Ishikawa (cell line): Measurements from ENCODE around the gene TH.

ENCODE experiments used
- CEBPB ChIP-seq: IDR thresholded peaks from 2 replicates; pipeline ENCODE4 v1.6.1; 2012
- CREB1 ChIP-seq: IDR thresholded peaks from 2 replicates; pipeline ENCODE4 v1.6.1; 2012; ENCODE audit warnings: low read depth
- EGR1 ChIP-seq: IDR thresholded peaks from 2 replicates; pipeline ENCODE4 v1.6.1; 2012
- EP300 ChIP-seq: IDR thresholded peaks from 2 replicates; pipeline ENCODE4 v1.6.1; 2012; ENCODE audit warnings: borderline replicate concordance
- FOXM1 ChIP-seq: IDR thresholded peaks from 2 replicates; pipeline ENCODE4 v1.6.1; 2012; ENCODE audit warnings: low read depth, borderline replicate concordance
- NFIC ChIP-seq: IDR thresholded peaks from 2 replicates; pipeline ENCODE4 v1.6.1; 2012
- RAD21 ChIP-seq: IDR thresholded peaks from 2 replicates; pipeline ENCODE4 v1.6.1; 2012; ENCODE audit warnings: low read depth
- TAF1 ChIP-seq: IDR thresholded peaks from 2 replicates; pipeline ENCODE4 v1.6.1; 2012; ENCODE audit warnings: low read depth, mild to moderate bottlenecking
- TCF12 ChIP-seq: IDR thresholded peaks from 2 replicates; pipeline ENCODE4 v1.6.1; 2012; ENCODE audit warnings: low read depth
- TEAD4 ChIP-seq: IDR thresholded peaks from 2 replicates; pipeline ENCODE4 v1.6.1; 2012
- YY1 ChIP-seq: IDR thresholded peaks from 2 replicates; pipeline ENCODE4 v1.6.1; 2012; ENCODE audit warnings: low read depth
- ZBTB7A ChIP-seq: IDR thresholded peaks from 2 replicates; pipeline ENCODE4 v1.6.1; 2012; ENCODE audit warnings: low read depth
- TF ChIP-seq, protein P1 (sequence below): IDR thresholded peaks from 2 replicates; pipeline ENCODE4 v1.6.1; 2012; ENCODE audit warnings: low read depth, mild to moderate bottlenecking
- TF ChIP-seq, protein P2 (sequence below): IDR thresholded peaks from 2 replicates; pipeline ENCODE4 v1.6.1; 2012
- TF ChIP-seq, protein P3 (sequence below): IDR thresholded peaks from 2 replicates; pipeline ENCODE4 v1.6.1; 2012

The TH gene

DNA sequence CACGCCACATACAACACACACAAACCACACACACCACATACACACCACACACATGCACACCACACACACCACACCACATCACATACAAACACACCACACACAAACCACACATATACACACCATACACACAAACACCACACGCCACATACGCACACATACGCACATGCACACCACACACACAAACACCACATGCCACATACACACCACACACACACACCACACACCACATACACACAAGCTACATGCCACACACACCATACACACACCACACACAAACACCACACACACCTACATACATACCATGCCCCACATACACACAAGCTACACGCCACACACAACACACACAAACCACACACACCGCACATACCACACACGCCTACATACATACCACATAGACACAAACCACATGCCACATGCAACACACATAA, 15.7 kb upstream of the TH start:
- TF ChIP-seq TAF1 = no peak
- TF ChIP-seq EGR1 = no peak
- TF ChIP-seq ZBTB7A = no peak
- TF ChIP-seq YY1 = no peak
- TF ChIP-seq FOXM1 = no peak
- no peak for TF ChIP-seq RAD21
- no peak for TF ChIP-seq TCF12
- TF ChIP-seq, protein P1, sequence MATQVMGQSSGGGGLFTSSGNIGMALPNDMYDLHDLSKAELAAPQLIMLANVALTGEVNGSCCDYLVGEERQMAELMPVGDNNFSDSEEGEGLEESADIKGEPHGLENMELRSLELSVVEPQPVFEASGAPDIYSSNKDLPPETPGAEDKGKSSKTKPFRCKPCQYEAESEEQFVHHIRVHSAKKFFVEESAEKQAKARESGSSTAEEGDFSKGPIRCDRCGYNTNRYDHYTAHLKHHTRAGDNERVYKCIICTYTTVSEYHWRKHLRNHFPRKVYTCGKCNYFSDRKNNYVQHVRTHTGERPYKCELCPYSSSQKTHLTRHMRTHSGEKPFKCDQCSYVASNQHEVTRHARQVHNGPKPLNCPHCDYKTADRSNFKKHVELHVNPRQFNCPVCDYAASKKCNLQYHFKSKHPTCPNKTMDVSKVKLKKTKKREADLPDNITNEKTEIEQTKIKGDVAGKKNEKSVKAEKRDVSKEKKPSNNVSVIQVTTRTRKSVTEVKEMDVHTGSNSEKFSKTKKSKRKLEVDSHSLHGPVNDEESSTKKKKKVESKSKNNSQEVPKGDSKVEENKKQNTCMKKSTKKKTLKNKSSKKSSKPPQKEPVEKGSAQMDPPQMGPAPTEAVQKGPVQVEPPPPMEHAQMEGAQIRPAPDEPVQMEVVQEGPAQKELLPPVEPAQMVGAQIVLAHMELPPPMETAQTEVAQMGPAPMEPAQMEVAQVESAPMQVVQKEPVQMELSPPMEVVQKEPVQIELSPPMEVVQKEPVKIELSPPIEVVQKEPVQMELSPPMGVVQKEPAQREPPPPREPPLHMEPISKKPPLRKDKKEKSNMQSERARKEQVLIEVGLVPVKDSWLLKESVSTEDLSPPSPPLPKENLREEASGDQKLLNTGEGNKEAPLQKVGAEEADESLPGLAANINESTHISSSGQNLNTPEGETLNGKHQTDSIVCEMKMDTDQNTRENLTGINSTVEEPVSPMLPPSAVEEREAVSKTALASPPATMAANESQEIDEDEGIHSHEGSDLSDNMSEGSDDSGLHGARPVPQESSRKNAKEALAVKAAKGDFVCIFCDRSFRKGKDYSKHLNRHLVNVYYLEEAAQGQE = no peak
- no peak for TF ChIP-seq EP300
- no peak for TF ChIP-seq CEBPB
- no peak for TF ChIP-seq CREB1
- TF ChIP-seq TEAD4 = no peak
- TF ChIP-seq, protein P2, sequence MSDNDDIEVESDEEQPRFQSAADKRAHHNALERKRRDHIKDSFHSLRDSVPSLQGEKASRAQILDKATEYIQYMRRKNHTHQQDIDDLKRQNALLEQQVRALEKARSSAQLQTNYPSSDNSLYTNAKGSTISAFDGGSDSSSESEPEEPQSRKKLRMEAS = no peak

DNA sequence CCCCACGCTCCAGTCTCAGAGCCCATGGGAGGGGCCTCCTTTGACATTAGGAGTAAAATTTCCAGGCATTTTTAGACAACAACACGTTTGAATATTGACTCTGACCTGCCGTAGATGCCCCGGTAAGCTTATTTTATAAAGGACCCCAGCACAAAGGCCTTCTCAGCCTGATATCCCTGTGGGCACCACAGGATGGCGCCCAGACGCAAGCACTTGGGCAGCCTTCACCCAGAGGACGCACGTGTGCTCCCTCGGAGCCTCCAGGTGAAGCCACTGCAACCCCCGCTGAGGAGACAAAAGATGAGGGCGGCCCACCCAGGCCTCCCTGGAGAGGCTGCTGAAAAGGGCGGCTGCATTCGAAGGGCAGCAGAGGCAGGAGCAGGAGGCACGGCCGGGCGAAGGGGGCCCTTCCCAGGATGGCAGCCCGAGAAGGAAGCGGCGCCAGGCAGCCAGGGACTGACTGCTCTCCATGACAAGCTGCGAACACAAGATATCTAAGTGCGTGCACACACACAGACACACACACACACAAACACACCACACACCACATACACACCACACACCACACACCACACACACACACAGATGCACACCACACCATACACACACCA, 15.2 kb upstream of the TH start:
- TF ChIP-seq CEBPB = no peak
- no peak for TF ChIP-seq TEAD4
- no peak for TF ChIP-seq CREB1
- TF ChIP-seq TAF1 = no peak
- no peak for TF ChIP-seq NFIC
- no peak for TF ChIP-seq TCF12
- no peak for TF ChIP-seq EP300
- no peak for TF ChIP-seq EGR1
- TF ChIP-seq, protein P3, sequence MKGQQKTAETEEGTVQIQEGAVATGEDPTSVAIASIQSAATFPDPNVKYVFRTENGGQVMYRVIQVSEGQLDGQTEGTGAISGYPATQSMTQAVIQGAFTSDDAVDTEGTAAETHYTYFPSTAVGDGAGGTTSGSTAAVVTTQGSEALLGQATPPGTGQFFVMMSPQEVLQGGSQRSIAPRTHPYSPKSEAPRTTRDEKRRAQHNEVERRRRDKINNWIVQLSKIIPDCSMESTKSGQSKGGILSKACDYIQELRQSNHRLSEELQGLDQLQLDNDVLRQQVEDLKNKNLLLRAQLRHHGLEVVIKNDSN = no peak
- TF ChIP-seq, protein P1 = no peak
- TF ChIP-seq RAD21 = peak; percentile 64
- TF ChIP-seq, protein P2 = peak; percentile 75

DNA sequence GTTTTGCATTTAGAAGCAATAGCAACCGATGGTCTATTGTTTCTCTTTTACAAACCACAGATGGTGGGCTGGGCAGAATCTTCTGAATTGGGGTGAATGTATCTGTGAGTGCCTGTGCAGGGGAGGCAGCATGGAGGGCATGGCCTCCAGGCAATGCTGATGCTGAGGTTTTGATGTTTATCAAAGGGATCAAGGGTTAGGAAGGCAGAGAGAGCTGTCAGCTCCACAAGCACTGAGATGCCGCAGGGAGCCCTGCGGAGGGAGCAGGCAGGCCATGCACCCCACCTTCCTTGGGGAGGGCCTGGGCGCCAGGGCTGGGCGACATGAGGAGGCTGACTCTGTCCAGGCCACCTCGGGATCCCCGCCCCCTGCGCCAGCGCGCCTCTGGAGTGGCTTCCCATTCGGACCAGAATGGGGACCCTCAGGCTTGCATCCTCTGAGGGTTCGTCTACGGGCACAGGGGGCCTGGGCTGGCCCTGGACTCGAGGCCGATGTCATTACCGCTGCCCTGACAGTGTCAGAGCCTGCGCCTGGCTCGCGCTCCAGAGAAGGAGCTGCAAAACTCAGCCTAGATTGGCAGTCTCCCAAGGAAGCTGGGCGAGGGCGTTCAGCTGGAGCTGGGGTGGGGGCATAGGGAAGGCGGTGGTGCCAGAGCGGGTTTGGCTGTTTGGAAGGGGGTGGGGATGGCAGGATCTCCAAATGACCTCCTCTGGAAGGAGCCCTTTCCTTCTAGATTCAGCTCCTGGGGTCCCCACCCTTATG, 13.9 kb upstream of the TH start:
- no peak for TF ChIP-seq FOXM1

DNA sequence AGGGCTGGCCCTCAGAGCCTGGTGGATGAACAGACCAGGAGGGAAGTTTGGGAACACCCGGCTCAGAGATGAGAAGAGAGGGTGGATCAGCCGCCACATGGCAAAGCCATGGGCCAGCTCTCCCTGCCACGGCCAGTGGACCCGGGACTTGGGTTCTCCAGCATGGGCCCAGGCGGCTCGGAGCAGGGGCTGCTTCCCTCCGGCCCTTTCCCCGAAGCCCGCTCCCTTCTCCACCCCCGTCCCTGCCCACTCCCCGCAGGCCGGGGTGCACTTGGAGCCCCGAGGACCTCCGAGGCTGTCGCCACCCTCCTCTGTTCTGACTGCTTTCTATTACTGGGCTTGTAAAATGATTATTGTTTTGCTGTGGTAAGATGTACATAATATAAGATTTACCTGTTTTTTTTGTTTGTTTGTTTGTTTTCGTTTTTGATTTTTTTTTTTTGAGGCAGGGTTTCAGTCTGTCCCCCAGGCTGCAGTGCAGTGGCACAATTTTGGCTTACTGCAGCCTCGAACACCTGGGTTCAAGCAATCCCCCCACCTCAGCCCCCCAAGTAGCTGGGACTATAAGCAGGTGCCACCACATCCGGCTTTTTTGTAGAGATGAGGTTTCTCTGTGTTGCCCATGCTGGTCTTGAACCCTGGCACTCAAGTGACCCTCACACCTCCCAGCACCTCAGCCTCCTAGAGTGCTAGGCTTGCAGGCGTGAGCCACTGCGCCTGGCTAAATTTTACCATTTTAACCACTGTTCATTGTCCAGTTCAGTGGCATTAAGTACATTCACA, 11.3 kb upstream of the TH start:
- TF ChIP-seq CEBPB = no peak
- TF ChIP-seq YY1 = no peak
- no peak for TF ChIP-seq TEAD4
- no peak for TF ChIP-seq CREB1
- TF ChIP-seq FOXM1 = no peak
- TF ChIP-seq TCF12 = no peak
- TF ChIP-seq, protein P2 = no peak
- TF ChIP-seq, protein P3 = no peak
- TF ChIP-seq NFIC = no peak
- no peak for TF ChIP-seq ZBTB7A
- no peak for TF ChIP-seq TAF1
- TF ChIP-seq, protein P1 = no peak
- no peak for TF ChIP-seq EP300
- no peak for TF ChIP-seq RAD21
- TF ChIP-seq EGR1 = no peak
